CD4-positive, alpha-beta T cell treated with Interleukin-15 for 1 hour (primary cell): Measurements from ENCODE around the gene RAD54L2.
"Not testable (repeated sequence)": the region's sequence is repeated elsewhere in the genome, so short reads cannot be mapped to it uniquely, and the experiment has no call there.

Source experiments
- DNase-seq: peaks from one replicate; pipeline ENCODE4 v3.0.0-alpha.2; 2020

RAD54L2 gene

GRCh38 chr3:51538459-51539290 is at the start of gene RAD54L2:
Gene RAD54L2 (plus strand): TSS chr3:51538719. CDS start chr3:51590421, 51,702 bp downstream.
- peak; percentile 69 for DNase-seq

- DNase-seq, result peak; percentile 84
Measured at GRCh38 chr3:51498876-51499738, 39.4 kb upstream of the RAD54L2 start.

GRCh38 chr3:51500632-51501131 is 37.8 kb upstream of the RAD54L2 start:
- DNase-seq, result peak; percentile 25

GRCh38 chr3:51501833-51502561 is 36.5 kb upstream of the RAD54L2 start:
- peak; percentile 74 for DNase-seq

- no peak for DNase-seq
Measured at GRCh38 chr3:51502562-51502910, 36.0 kb upstream of the RAD54L2 start.

GRCh38 chr3:51503007-51503406 is 35.5 kb upstream of the RAD54L2 start:
- DNase-seq, result no peak

GRCh38 chr3:51508255-51508654 is 30.3 kb upstream of the RAD54L2 start:
- no peak for DNase-seq

- no peak for DNase-seq
Measured at GRCh38 chr3:51510996-51511395, 27.5 kb upstream of the RAD54L2 start.

GRCh38 chr3:51514210-51514609 is 24.3 kb upstream of the RAD54L2 start:
- DNase-seq, result no peak

GRCh38 chr3:51519848-51520247 is 18.7 kb upstream of the RAD54L2 start:
- DNase-seq, result no peak

GRCh38 chr3:51520906-51521730 is 17.4 kb upstream of the RAD54L2 start:
- DNase-seq, result not testable (repeated sequence)

- no peak for DNase-seq
Measured at GRCh38 chr3:51522273-51522962, 16.1 kb upstream of the RAD54L2 start.

- not testable (repeated sequence) for DNase-seq
Measured at GRCh38 chr3:51524874-51525273, 13.6 kb upstream of the RAD54L2 start.

GRCh38 chr3:51530485-51530884 is 8.0 kb upstream of the RAD54L2 start:
- DNase-seq, result no peak

GRCh38 chr3:51535146-51536019 is 3.1 kb upstream of the RAD54L2 start:
- DNase-seq, result no peak

- not testable (repeated sequence) for DNase-seq
Measured at GRCh38 chr3:51537631-51538030, 888 bp upstream of the RAD54L2 start.

GRCh38 chr3:51538115-51538458 is 432 bp upstream of the RAD54L2 start:
- no peak for DNase-seq

GRCh38 chr3:51539291-51539941 is 897 bp downstream of the RAD54L2 start:
- no peak for DNase-seq

GRCh38 chr3:51542596-51542995 is 4.1 kb downstream of the RAD54L2 start:
- DNase-seq, result not testable (repeated sequence)
